ENCODE measurements around the gene PACSIN1.

- TF ChIP-seq POLR2A (IDR thresholded peaks at IDR 0.05) = no peak
- TF ChIP-seq POLR2AphosphoS5 (IDR thresholded peaks at IDR 0.05) = no peak
- TF ChIP-seq CTCF (IDR thresholded peaks at IDR 0.05) = no peak
Measured at GRCh38 chr6:34583861-34584604, 118.2 kb downstream of the PACSIN1 start.
